HCT116 (cell line): ENCODE measurements around the gene SOBP. TPM values are rescaled to one million over a fixed set of nuclear protein-coding genes. Genes with fewer than 3 reads are reported as not detected.

ENCODE experiments used
- ATAC-seq: fragments of 200-7000 bp; cut with Tn5 transposase; 2 replicates; pipeline ENCODE4 v1.9.1; 2020; ENCODE audit warnings: mild to moderate bottlenecking, moderate library complexity
- BruUV-seq: library from RNA; stranded (reverse); fragments of 400-500 nt; replicated peaks from 2 replicates; lab custom pipeline; 2021; lab: Mats Ljungman, UMichigan
- CTCF ChIA-PET: fragments of 300-600 bp; sonication (Branson Sonifier 250); formaldehyde crosslinking; loops from one replicate; lab custom pipeline; 2021; ENCODE audit warnings: antibody characterized with exemption; lab: Charles Lee
- POLR2A ChIA-PET: fragments of 300-600, 350-600 bp; sonication (Branson Sonifier 250); formaldehyde crosslinking; loops from one replicate; lab custom pipeline; 2021; ENCODE audit warnings: antibody characterized with exemption; lab: Charles Lee
- RAD21 ChIA-PET, 2 experiments: fragments of 300-600 bp; sonication (Branson Sonifier 250); formaldehyde crosslinking; loops; one replicate each; lab custom pipeline; 2023; ENCODE audit warnings: low total read pairs in 2 of 2; ENCODE audit not compliant: uncharacterized antibody in 2 of 2, unreplicated experiment in 2 of 2, low non-redundant PET in 1 of 2; lab: Charles Lee
- DNase-seq: peaks from one replicate; pipeline ENCODE4 v3.0.0-alpha.2; 2010; ENCODE audit warnings: low read depth, low spot score
- H2AFZ ChIP-seq: fragments of 200-600 bp; shearing (Covaris generic), sonication (generic); 2 replicates; pipeline ENCODE4 v1.6.1; 2017; ENCODE audit warnings: low read depth, mixed run types, mixed read lengths, antibody characterized with exemption, low read length; ENCODE audit not compliant: poor library complexity, severe bottlenecking
- H3K27ac ChIP-seq: 2 replicates; pipeline ENCODE4 v1.5.1; 2012; ENCODE audit warnings: low read depth, low read length
- H3K27me3 ChIP-seq: fragments of 200-600 bp; sonication (generic); 2 replicates; pipeline ENCODE4 v1.6.1; 2016; ENCODE audit warnings: mixed run types, low read length, mixed read lengths; ENCODE audit not compliant: insufficient read depth
- H3K36me3 ChIP-seq, 2 experiments: fragments of 200-500 bp in 1 of 2; fragments of 200-600 bp in 1 of 2; sonication (Bioruptor generic) in 1 of 2; sonication (generic) in 1 of 2; 2 replicates each; pipeline versions ENCODE4 v1.5.1 to v1.6.1; 2014 to 2016; ENCODE audit warnings: low read length in 2 of 2, inconsistent platforms in 1 of 2, mixed read lengths in 1 of 2, mixed run types in 1 of 2; ENCODE audit not compliant: insufficient read depth in 2 of 2, control insufficient read depth in 1 of 2
- H3K4me1 ChIP-seq, 2 experiments: fragments of 200-600 bp in 1 of 2; sonication (generic) in 1 of 2; 2 replicates each; pipeline versions ENCODE4 v1.5.1 to v1.6.1; 2012 to 2017; ENCODE audit warnings: low read length in 2 of 2, inconsistent platforms in 1 of 2, mild to moderate bottlenecking in 1 of 2, mixed read lengths in 1 of 2, mixed run types in 1 of 2, moderate library complexity in 1 of 2; ENCODE audit not compliant: insufficient read depth in 2 of 2, control insufficient read depth in 1 of 2
- H3K4me2 ChIP-seq: fragments of 200-600 bp; sonication (generic); 2 replicates; pipeline ENCODE4 v1.6.1; 2017; ENCODE audit warnings: mixed run types, low read length, mixed read lengths
- H3K4me3 ChIP-seq, 2 experiments: fragments of 200-600 bp in 1 of 2; sonication (generic) in 1 of 2; replicated peaks in 1 of 2; 2 replicates each; pipeline ENCODE4 v1.5.1; 2011 to 2016; ENCODE audit warnings: low read length in 2 of 2, control low read depth in 1 of 2, low read depth in 1 of 2, mild to moderate bottlenecking in 1 of 2, mixed read lengths in 1 of 2, mixed run types in 1 of 2
- H3K79me2 ChIP-seq: fragments of 200-600 bp; sonication (generic); 2 replicates; pipeline ENCODE4 v1.6.1; 2017; ENCODE audit warnings: mild to moderate bottlenecking, mixed run types, low read length, moderate library complexity, mixed read lengths; ENCODE audit not compliant: insufficient read depth
- H3K9ac ChIP-seq: fragments of 200-600 bp; sonication (generic); 2 replicates; pipeline ENCODE4 v1.6.1; 2016; ENCODE audit warnings: low read length, mixed read lengths
- H3K9me2 ChIP-seq: fragments of 200-600 bp; sonication (generic), shearing (Covaris generic); 2 replicates; pipeline ENCODE4 v1.6.1; 2017; ENCODE audit warnings: mixed run types, mild to moderate bottlenecking, moderate library complexity; ENCODE audit not compliant: insufficient read depth
- H3K9me3 ChIP-seq, 2 experiments: fragments of 200-500 bp in 1 of 2; fragments of 200-600 bp in 1 of 2; sonication (Bioruptor generic) in 1 of 2; sonication (generic) in 1 of 2; 2 replicates each; pipeline ENCODE4 v1.6.1; 2014 to 2017; ENCODE audit warnings: low read length in 2 of 2, mixed read lengths in 2 of 2, inconsistent platforms in 1 of 2, low read depth in 1 of 2, mild to moderate bottlenecking in 1 of 2, mixed run types in 1 of 2, moderate library complexity in 1 of 2; ENCODE audit not compliant: control insufficient read depth in 1 of 2, insufficient read depth in 1 of 2
- H4K20me1 ChIP-seq: fragments of 200-600 bp; sonication (generic), shearing (Covaris generic); 2 replicates; pipeline ENCODE4 v1.6.1; 2017; ENCODE audit warnings: mixed run types, mild to moderate bottlenecking, moderate library complexity; ENCODE audit not compliant: insufficient read depth
- CBX3 ChIP-seq: IDR thresholded peaks from 2 replicates; pipeline ENCODE4 v1.6.1; 2012; ENCODE audit warnings: low read depth
- CEBPB ChIP-seq: IDR thresholded peaks from 2 replicates; pipeline ENCODE4 v1.6.1; 2012; ENCODE audit warnings: low read depth
- EZH2 ChIP-seq: fragments of 200-600 bp; sonication (generic); IDR thresholded peaks from 2 replicates; pipeline ENCODE4 v1.6.1; 2017; ENCODE audit warnings: antibody characterized with exemption, mixed run types
- FOSL1 ChIP-seq: IDR thresholded peaks from 2 replicates; pipeline ENCODE4 v1.6.1; 2012; ENCODE audit warnings: low read depth
- JUND ChIP-seq: IDR thresholded peaks from 2 replicates; pipeline ENCODE4 v1.6.1; 2012
- POLR2A ChIP-seq: IDR thresholded peaks from 2 replicates; pipeline ENCODE4 v1.7.0; 2011; ENCODE audit warnings: borderline replicate concordance; ENCODE audit not compliant: insufficient read depth, insufficient read length; ENCODE audit errors: extremely low read depth
- RAD21 ChIP-seq: IDR thresholded peaks from 2 replicates; pipeline ENCODE4 v1.6.1; 2012; ENCODE audit warnings: low read depth, mild to moderate bottlenecking
- SIN3A ChIP-seq: IDR thresholded peaks from 2 replicates; pipeline ENCODE4 v1.6.1; 2012; ENCODE audit warnings: low read depth
- SP1 ChIP-seq: IDR thresholded peaks from 2 replicates; pipeline ENCODE4 v1.6.1; 2012; ENCODE audit warnings: low read depth
- SRF ChIP-seq: IDR thresholded peaks from 2 replicates; pipeline ENCODE4 v1.6.1; 2012; ENCODE audit warnings: low read depth
- TCF7L2 ChIP-seq: IDR thresholded peaks from 2 replicates; pipeline ENCODE4 v1.7.0; 2011; ENCODE audit warnings: borderline replicate concordance, inconsistent platforms; ENCODE audit not compliant: insufficient read depth, insufficient read length; ENCODE audit errors: extremely low read depth
- YY1 ChIP-seq: IDR thresholded peaks from 2 replicates; pipeline ENCODE4 v1.6.1; 2011; ENCODE audit warnings: low read length, low read depth, moderate library complexity, mild to moderate bottlenecking; ENCODE audit not compliant: insufficient replicate concordance; ENCODE audit errors: extremely low read depth
- ZFX ChIP-seq: fragments of 450-650 bp; IDR thresholded peaks from 2 replicates; pipeline ENCODE4 v1.6.1; 2017
- ZNF274 ChIP-seq: fragments of 200-500 bp; sonication (Bioruptor generic); IDR thresholded peaks from 2 replicates; pipeline ENCODE4 v1.6.1; 2014; ENCODE audit warnings: mild to moderate bottlenecking, low read depth, low read length, inconsistent platforms
- intact Hi-C: fragments of 100-400 bp; cut with micrococcal nuclease; formaldehyde crosslinking; loops from 2 replicates; pipeline ENCODE4 v1.10.0; 2022
- total RNA-seq: library from RNA; stranded (reverse); gene quantifications from one replicate; pipeline ENCODE4 v1.2.1, GENCODE V29; 2021; ENCODE audit not compliant: unreplicated experiment
- TF ChIP-seq, protein P1 (sequence below): IDR thresholded peaks from 2 replicates; pipeline ENCODE4 v1.6.1; 2012; ENCODE audit warnings: low read depth
- TF ChIP-seq, protein P2 (sequence below): IDR thresholded peaks from 2 replicates; pipeline ENCODE4 v1.6.1; 2012
- TF ChIP-seq, protein P3 (sequence below): IDR thresholded peaks from 2 replicates; pipeline ENCODE4 v1.6.1; 2012
- TF ChIP-seq, protein P4 (sequence below): IDR thresholded peaks from 2 replicates; pipeline ENCODE4 v1.6.1; 2011; ENCODE audit warnings: mild to moderate bottlenecking, low read length, moderate library complexity; ENCODE audit not compliant: insufficient replicate concordance; ENCODE audit errors: extremely low read depth

The SOBP gene
- total RNA-seq, 1 experiment from 2014 or later = 2.6 TPM

DNA sequence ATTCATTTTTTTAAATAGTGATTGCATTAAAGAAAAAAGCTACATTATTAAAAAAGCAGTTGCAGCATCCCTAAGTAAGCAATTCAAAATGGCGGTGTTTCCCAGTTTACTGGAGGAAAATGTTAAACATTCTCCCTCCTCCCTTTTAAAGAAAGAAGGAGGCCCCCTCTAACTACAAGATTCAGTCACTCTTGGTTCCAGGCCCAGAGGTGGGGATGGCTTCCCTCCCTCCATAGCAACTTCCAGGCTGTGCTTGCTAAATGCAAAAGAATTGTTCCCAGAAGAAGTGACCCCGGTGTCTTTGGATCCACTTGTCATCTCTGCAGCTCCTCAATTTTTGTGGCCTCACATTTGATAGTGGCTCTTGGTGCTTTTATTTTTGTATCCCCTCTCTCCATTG, 165.9 kb downstream of the SOBP start (continued):
- TF ChIP-seq, protein P1, sequence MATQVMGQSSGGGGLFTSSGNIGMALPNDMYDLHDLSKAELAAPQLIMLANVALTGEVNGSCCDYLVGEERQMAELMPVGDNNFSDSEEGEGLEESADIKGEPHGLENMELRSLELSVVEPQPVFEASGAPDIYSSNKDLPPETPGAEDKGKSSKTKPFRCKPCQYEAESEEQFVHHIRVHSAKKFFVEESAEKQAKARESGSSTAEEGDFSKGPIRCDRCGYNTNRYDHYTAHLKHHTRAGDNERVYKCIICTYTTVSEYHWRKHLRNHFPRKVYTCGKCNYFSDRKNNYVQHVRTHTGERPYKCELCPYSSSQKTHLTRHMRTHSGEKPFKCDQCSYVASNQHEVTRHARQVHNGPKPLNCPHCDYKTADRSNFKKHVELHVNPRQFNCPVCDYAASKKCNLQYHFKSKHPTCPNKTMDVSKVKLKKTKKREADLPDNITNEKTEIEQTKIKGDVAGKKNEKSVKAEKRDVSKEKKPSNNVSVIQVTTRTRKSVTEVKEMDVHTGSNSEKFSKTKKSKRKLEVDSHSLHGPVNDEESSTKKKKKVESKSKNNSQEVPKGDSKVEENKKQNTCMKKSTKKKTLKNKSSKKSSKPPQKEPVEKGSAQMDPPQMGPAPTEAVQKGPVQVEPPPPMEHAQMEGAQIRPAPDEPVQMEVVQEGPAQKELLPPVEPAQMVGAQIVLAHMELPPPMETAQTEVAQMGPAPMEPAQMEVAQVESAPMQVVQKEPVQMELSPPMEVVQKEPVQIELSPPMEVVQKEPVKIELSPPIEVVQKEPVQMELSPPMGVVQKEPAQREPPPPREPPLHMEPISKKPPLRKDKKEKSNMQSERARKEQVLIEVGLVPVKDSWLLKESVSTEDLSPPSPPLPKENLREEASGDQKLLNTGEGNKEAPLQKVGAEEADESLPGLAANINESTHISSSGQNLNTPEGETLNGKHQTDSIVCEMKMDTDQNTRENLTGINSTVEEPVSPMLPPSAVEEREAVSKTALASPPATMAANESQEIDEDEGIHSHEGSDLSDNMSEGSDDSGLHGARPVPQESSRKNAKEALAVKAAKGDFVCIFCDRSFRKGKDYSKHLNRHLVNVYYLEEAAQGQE = no peak
- TF ChIP-seq SP1 = no peak
- no peak for TF ChIP-seq EZH2
- TF ChIP-seq, protein P2, sequence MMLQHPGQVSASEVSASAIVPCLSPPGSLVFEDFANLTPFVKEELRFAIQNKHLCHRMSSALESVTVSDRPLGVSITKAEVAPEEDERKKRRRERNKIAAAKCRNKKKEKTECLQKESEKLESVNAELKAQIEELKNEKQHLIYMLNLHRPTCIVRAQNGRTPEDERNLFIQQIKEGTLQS = no peak
- no peak for TF ChIP-seq FOSL1
- TF ChIP-seq SRF = no peak
- TF ChIP-seq POLR2A = no peak
- TF ChIP-seq ZFX = no peak

DNA sequence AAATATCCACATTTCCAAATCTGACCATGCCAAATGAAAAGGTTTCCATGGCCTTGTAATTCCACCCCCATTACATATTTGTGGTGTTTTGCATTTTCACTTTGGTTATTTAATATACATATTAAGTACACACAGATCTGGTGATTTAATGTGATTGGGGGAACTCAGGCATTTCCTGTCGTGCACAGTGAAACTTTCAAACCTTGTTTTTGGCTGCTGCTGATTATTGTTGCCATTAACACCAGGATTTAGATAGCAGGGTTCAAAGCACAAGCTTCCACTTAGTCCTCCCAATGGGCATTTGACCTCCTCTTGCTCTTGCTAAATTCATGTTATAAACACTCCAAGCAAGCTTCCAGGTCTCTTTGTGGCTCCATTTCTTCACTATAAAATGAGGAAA, 166.5 kb downstream of the SOBP start:
- ChIA-PET RAD21 (no interaction called here), CTCF (interaction anchor here (1.7 to 2.1 kb wide), 2 partner anchors 338 to 477 kb away, joined by 6 to 10 read pairs; no protein-coding TSS in a partner anchor), POLR2A (no interaction called here)
- Histone ChIP-seq H3K27ac (no peak overlapping the region), H4K20me1 (no peaks in the 10 kb centered on the region), H3K4me3 (no peak overlapping the region), H3K36me3 (no peaks in the 10 kb centered on the region), H3K27me3 (no peaks in the 10 kb centered on the region), H2AFZ (no peak overlapping the region), H3K79me2 (no peaks in the 10 kb centered on the region), H3K4me1 (peaks cover 0 to 13% of the 10 kb centered on the region in 2 experiments; a peak in 2 of 4 replicates), H3K4me2 (no peak overlapping the region), H3K9ac (no peak overlapping the region), H3K9me2 (no peaks in the 10 kb centered on the region), H3K9me3 (no peaks in the 10 kb centered on the region)
- BruUV-seq = no TSS peak
- no peak for DNase-seq
- intact Hi-C loops = loop anchor here (5.0 kb wide), 2 partner anchors 339 to 479 kb away; no protein-coding TSS in a partner anchor
- ATAC-seq = no peak
- no peak for TF ChIP-seq TCF7L2
- TF ChIP-seq YY1 = no peak
- no peak for TF ChIP-seq EZH2
- TF ChIP-seq, protein P3, sequence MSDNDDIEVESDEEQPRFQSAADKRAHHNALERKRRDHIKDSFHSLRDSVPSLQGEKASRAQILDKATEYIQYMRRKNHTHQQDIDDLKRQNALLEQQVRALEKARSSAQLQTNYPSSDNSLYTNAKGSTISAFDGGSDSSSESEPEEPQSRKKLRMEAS = no peak
- TF ChIP-seq, protein P4, sequence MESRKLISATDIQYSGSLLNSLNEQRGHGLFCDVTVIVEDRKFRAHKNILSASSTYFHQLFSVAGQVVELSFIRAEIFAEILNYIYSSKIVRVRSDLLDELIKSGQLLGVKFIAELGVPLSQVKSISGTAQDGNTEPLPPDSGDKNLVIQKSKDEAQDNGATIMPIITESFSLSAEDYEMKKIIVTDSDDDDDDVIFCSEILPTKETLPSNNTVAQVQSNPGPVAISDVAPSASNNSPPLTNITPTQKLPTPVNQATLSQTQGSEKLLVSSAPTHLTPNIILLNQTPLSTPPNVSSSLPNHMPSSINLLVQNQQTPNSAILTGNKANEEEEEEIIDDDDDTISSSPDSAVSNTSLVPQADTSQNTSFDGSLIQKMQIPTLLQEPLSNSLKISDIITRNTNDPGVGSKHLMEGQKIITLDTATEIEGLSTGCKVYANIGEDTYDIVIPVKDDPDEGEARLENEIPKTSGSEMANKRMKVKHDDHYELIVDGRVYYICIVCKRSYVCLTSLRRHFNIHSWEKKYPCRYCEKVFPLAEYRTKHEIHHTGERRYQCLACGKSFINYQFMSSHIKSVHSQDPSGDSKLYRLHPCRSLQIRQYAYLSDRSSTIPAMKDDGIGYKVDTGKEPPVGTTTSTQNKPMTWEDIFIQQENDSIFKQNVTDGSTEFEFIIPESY = no peak
- no peak for TF ChIP-seq SIN3A
- TF ChIP-seq JUND = no peak
- TF ChIP-seq, protein P2 = no peak
- TF ChIP-seq RAD21 = no peak
- TF ChIP-seq ZNF274 = no peak
- TF ChIP-seq POLR2A = no peak
- TF ChIP-seq CBX3 = no peak
- no peak for TF ChIP-seq CEBPB
